GM21717 (cell line): Measurements from ENCODE around the gene THOP1.
"Not testable (repeated sequence)": the region's sequence is repeated elsewhere in the genome, so short reads cannot be mapped to it uniquely, and the experiment has no call there.

Experiments
- ATAC-seq: cut with Tn5 transposase; IDR thresholded peaks from one replicate; pipeline ENCODE4 v1.9.1; 2021; ENCODE audit warnings: mild to moderate bottlenecking, moderate library complexity; ENCODE audit not compliant: unreplicated experiment

The THOP1 gene

GRCh38 chr19:2815191-2815614, 29.9 kb downstream of the THOP1 start:
- no peak for ATAC-seq

DNA sequence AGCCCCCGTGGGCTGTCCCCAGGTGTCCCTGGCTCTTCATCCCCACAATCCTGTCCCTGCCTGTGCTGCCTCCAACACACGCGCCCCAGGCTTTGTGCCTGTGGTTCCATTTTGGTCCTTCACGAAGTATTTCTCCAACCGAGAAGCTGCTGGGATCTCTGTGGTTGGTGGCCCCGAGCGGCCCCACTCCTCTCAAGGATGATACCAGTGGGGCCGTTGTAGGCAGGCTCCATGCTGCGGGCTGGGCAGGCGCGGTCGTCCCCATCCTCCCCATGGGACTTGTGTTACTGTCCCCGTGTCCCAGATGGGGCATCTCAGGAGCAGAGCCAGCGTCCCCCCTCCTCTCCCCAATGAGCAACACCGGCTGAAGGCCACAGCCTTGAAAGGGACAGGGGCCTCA, 30.6 kb downstream of the THOP1 start:
- no peak for ATAC-seq

- ATAC-seq: no peak
Observed at GRCh38 chr19:2816641-2817040, 31.3 kb downstream of the THOP1 start.

DNA sequence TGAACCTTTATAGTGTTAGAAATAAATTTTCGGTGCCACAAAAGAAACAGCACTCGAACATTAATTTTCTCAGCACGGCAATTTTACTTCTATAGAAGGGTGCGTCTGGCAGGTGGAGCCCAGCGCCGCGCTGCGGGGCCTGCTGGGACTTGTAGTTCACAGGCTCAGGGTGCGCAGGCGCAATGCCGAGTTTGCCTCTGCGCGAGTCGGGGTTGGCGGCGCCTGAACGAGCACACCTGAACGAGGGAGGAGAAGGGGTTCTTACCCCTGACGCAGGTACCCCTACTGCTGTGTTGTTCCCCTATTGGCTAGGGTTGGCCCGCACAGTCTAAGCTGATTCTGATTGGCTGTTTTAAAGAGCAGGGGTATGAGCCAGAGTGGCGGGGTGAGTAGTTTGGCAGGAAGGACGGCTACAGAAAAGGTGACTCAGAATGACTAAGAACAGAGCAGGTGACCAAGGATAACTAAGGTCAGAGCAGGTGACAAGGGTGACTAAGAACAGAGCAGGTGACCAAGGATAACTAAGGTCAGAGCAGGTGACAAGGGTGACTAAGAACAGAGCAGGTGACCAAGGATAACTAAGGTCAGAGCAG, 32.0 kb downstream of the THOP1 start:
- ATAC-seq: not testable (repeated sequence)

- ATAC-seq: peak; percentile 53
Observed at GRCh38 chr19:2819540-2820111, 34.3 kb downstream of the THOP1 start, which contains the start of gene ZNF554. TSS of gene ZNF554 (plus strand) at chr19:2819868. CDS start at chr19:2820072, 204 bp downstream.

DNA sequence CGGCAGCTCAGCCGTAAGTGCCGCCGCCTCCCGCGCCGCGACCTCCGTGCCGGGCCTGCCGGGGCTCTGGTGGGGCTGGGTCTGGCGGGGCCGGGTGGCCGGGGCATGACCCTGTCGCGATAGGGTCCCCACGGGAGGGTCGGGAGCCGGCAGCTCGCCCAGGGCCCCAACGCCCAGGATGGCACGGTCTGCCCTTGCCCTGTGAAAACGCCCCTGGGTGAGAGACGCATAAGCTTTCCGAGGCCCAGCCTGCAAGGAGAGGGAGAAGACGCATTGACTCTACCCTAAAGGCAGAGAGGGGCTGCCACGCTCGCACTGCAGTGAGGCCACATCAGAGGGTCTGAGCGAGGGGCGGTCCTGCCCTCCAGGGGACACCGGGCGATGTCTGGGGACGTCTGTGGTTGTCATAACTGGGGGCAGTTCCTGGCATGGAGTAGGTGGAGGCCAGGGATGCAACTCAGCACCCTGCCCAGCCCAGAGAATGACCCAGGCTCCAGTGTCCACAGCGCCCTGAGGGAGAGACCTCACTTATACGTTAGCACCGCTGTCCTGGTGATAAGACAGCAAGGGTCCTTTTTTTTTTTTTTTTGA, 34.9 kb downstream of the THOP1 start:
- ATAC-seq: peak; percentile 16

DNA sequence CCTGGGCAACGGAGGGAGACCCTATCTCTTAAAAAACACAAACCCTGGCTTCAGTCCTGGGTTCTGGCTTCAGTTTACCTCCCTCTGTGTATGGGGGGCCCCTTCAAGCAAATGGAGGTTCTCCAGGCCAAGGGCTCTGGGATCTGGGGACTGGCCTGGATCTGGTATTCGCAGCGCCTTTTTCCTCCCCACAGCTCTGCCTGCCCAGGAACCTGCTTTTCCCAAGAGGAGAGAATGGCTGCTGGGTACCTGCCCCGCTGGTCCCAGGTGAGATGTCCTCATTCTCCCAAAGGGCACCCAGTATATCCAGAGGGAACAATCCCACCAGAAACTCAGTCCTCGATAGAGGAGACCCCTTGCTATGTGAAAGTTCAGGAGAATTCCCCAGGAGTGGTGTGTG, 37.5 kb downstream of the THOP1 start:
- ATAC-seq: no peak

GRCh38 chr19:2823646-2824045, 38.3 kb downstream of the THOP1 start:
- ATAC-seq: no peak

GRCh38 chr19:2824129-2824528, 38.8 kb downstream of the THOP1 start:
- ATAC-seq: no peak

GRCh38 chr19:2827022-2827421, 41.7 kb downstream of the THOP1 start:
- ATAC-seq: no peak

- ATAC-seq: no peak
Observed at GRCh38 chr19:2827840-2828489, 42.7 kb downstream of the THOP1 start.

DNA sequence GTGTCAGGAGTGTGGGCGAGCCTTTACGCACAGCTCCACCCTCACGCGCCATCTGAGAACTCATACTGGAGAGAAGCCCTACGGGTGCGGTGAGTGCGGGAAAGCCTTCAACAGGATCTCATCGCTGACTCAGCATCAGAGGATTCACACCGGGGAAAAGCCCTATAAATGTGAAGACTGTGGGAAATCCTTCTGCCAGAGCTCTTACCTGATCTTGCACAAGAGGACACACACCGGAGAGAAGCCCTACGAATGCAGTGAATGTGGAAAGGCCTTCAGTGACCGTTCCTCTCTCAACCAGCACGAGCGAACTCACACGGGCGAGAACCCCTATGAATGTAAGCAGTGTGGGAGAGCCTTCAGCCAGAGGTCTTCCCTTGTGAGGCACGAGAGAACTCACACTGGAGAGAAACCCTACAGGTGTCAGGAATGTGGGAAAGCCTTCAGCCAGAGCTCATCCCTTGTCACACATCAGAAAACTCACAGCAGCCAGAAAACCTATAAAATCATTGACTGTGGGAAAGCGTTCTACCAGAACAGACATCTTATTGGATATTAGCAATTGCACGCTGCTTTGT, 49.1 kb downstream of the THOP1 start:
- no peak for ATAC-seq

- no peak for ATAC-seq
Observed at GRCh38 chr19:2837430-2837829, 52.1 kb downstream of the THOP1 start.

- peak; percentile 89 for ATAC-seq
Observed at GRCh38 chr19:2840794-2841791, 55.8 kb downstream of the THOP1 start, which contains the start of gene ZNF555. TSS of gene ZNF555 (plus strand) at chr19:2841475. CDS start at chr19:2841573, 98 bp downstream.

DNA sequence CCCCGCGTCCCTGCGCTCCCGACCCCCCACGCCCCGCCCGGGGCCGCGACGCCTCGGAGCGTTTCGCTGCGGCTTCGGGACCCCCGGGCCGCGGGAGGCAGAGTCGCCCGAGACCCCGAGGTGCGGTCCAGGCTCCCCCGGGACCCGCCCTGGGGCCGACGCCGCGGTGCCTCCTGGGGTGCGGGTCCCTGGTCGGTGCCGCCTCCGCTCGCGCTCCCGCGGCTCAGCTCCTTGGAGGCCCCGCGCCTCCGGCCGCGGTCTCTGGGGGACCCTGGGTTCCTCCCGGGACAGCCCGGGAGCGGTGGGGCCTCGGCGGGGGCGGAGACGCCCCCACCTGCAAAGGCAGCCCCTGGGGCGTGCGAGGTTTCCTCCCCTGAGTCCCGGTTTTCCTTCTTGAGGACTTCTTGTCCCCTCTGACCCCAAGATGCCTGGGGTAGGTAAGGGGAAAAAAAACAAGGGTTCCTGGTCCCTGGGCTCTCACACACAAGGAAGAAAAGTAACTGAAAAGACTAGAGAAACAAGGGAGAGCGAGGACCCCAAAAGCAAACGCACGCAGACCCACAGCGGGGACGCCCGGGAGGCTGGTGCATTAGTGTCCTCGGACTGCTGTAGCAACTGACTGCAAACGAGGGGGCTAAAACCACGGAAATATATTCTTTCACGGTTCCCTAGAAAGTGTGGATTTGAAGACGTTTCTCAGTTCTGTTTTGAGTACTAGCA, 56.7 kb downstream of the THOP1 start:
- ATAC-seq: no peak

- ATAC-seq: no peak
Observed at GRCh38 chr19:2845107-2845506, 59.8 kb downstream of the THOP1 start.

GRCh38 chr19:2846180-2846894, 61.0 kb downstream of the THOP1 start:
- no peak for ATAC-seq

- ATAC-seq: no peak
Observed at GRCh38 chr19:2847507-2847906, 62.2 kb downstream of the THOP1 start.

GRCh38 chr19:2848616-2849015, 63.3 kb downstream of the THOP1 start:
- no peak for ATAC-seq
